Endometrium (tissue), 2 donors: ENCODE results near the gene ANTXRL.
"Not testable (repeated sequence)": the region's sequence is repeated elsewhere in the genome, so short reads cannot be mapped to it uniquely, and the experiment has no call there.

Experiments
- FAIRE-seq: peaks from 2 replicates; lab custom pipeline; 2012; peaks lifted over from hg19 to GRCh38; lab: Jason Lieb, UNC
- donor health status: control.
- donor health status: control.

Gene ANTXRL

GRCh38 chr10:46294641-46295220 is 7.9 kb downstream of the ANTXRL start:
- FAIRE-seq = no peak

GRCh38 chr10:46295350-46296010 is 8.7 kb downstream of the ANTXRL start:
- FAIRE-seq = not testable (repeated sequence)

DNA sequence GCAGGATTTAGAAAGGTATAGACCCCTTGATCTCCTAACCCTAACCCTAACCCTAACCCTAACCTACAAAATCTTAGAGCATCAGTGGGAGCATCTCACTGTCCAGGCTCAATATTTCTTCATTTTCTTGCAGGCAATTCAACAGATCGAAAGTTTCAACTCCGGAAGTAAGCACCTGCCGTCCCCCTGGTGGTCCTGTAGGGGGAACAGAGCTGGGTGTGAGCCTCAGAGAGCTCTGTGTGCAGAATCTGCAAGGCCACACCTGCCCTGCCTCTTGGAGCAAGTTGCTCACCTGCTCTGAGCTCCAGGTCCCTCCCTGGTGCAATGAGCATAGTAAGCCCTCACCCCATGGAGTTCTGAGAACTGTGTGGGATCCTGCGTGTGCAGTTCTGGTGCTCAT is 9.3 kb downstream of the ANTXRL start:
- FAIRE-seq = not testable (repeated sequence)

DNA sequence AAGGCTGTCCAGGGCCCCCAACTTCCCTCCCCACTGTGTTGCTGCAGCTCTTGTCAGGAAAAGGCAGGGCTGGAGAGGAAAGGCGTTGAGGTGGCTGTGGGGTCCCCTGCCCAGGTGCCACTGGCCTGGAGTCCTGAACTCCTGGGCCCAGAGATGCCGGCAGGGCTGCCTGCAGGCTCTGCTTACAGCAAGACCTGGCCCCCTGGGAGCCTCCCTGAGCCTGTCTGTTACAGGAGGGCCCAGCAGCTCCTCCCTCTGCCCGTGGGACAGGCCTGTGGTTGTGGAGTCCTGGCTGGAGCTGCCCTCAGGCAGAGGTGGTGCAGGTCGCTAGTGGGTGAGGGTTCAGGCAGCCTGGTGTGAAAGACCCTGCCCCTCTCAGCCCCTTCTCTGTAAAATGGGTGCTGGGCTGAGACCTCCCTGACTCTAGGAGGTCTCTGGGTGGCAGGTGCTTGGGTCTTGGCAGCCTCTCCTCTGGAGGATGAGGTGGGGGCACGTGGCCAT is 9.9 kb downstream of the ANTXRL start:
- FAIRE-seq = no peak

GRCh38 chr10:46297406-46298204 is 10.8 kb downstream of the ANTXRL start:
- FAIRE-seq = no peak

DNA sequence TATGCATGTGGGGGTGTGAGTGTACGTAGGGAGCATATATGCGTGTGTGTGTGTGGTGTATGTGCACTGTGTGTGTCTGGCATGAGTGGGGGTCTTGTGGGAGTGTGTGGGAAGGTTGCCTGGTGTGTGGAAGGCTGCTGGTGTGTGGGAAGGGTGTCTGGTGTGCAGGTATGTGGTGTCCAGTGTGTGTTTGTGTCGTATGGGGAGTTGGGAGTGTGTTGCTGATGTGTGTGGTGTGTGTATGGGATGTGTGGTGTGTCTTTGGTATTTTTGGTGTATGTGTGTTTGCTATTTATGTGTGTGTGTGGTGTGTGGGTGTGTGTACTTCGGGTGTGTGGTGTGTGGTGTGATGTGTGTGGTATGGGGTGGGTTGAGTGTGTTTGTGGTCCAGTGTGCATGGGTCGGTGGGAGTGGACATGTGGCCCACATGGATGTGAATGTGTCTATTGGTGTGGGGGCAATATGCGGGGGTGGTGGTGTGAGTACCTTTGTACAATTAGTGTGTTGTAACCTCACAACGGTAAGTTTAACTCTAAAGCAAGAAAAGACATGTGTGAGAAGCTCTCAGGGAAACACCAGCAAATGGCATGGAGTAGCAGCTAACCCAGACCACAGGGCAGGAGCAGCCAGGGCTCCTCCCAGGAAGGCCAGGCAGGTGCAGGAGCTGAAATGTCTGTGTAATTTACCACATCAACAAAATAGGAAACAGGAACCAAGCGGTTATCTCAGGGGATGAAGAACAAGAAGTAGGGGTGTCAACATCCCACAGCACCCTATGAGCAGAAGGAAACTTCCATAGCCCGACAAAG is 11.9 kb downstream of the ANTXRL start:
- no peak for FAIRE-seq

- FAIRE-seq = no peak
Measured at GRCh38 chr10:46299286-46299535, 12.4 kb downstream of the ANTXRL start.

DNA sequence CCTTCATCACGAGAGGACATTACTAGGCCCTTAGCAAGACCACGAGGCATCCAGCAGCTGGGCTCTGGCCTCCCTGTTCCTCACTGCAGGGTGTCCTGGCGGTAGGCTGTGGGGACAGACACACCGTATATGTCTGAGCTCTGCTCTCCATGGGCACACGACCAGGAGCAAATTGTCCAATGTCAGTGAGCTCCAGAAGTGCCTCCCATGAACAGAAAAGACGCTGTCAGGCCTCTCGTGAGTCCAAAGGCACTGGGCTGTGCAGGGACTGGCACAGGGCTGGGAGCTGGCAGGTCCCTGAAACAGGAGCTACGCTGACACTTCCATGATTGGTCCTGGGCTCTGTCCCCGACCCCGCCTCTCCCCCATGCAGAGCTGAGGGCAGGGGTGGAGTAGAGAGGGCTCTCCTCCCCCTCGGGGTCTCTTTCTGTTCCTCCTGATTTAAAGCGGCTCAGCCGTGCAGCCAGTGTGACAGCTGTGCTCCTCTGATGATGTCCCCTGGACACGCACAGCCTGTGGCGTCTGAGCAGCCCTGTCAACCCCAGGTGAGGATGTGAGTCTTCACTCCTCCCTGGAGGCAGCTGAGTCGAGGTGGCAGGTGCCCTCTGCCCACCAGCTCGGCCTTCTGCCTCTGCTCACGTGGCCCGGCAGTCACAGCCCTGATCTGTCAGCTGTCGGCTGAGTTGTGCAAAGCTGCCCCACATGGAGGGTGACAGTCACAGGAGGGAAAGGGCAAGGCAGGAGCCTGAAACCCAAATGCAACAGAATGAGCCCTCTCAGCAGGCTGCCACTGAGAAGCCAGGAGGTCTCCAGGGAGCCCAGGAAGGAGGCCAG is 13.0 kb downstream of the ANTXRL start:
- FAIRE-seq = no peak

- FAIRE-seq = not testable (repeated sequence)
Measured at GRCh38 chr10:46300370-46300711, 13.5 kb downstream of the ANTXRL start.

DNA sequence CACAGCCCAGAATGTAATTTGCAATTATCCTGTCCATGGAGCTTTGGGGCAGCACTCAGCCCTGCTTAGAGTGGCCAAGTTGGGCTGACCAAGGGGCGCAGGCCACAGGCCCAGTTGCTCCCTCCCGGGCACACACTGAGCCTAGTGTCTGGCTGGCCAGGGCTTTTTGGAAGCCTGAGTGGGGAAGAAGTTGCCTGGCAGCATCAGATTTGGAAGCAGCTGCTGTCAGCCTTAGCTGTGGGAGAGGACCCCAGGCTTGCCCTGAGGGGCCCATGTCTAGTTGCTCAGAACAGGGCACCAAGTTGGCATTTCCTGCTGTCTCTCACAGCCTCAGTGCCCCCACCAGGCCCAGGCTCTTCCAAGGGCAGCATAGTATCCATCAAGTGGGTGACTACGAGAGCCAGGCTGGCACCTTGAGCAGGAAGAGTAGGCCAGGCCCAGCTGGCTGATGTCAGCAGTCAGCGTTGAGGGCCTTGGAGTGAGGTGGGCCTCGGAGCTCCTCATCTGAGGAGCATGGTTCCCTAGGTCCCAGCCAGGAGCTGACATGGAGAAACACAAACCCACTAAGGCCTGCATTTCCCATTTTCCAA is 14.4 kb downstream of the ANTXRL start:
- no peak for FAIRE-seq

- no peak for FAIRE-seq
Measured at GRCh38 chr10:46301721-46302479, 15.1 kb downstream of the ANTXRL start.

DNA sequence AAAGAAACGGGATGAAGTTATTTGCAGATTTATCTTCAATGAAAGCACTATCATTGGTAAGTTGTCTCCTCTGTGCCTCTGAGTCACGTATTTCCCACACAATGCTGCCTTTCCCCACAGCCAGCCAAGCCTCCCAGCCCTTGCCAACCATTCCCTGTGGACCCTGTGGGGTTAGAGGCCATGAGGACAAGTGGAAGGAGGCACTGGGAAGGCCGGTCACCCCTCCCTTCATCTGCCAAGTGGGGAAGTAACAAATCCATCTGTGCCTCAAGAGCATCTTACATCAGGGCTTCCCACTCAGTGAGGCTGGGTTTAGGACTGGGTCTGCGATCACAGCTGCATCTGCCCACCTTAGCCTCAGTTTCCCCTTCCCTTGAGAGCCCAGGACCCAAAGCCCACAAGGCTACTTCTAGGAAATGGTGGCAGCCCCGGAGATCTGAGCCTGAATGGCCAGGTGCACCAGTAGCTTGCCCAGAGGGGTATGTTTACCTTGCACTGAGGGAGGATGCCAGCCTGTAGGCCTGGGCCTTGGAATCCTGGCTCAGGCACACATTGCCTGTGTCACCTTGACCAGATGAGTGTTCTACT is 16.1 kb downstream of the ANTXRL start:
- not testable (repeated sequence) for FAIRE-seq

DNA sequence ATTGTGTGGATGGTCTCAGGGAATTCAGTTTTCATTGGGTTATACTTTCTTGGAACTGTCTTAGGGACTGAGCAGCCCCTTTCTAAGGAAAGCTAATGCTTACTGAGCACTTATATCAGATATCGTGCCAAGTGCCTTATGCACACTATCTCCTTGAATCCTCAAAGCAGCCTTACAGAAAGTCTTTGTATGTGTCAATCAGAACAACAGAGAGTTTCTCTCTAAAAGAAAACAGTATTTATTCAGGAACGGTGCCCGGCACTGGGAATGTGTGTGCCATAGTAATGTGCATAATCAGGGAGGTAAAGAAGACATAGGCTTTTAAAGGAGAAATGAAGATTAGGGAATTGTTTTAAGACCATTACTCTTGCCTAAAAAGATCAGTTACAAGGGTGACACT is 17.3 kb downstream of the ANTXRL start:
- no peak for FAIRE-seq

DNA sequence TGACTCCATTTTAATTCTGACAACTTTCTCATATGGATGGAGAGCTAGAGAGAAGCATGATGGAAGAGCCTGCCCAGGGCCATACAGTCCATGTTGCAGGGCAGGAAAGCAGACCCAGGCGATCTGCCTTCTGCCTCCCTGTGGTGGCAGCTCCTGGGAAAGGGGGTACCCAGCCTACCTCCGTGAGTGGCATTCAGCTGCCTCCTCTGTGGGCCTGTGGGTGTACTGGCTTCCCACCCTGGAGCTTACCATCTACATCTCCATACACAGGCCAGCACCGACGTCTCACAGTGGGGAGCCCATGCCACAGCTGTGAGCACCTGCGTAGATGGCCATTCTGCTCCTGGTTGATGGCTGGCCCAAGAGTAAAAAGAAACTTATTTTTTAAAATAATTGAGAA is 17.9 kb downstream of the ANTXRL start:
- FAIRE-seq = not testable (repeated sequence)

GRCh38 chr10:46305079-46305818 is 18.5 kb downstream of the ANTXRL start:
- FAIRE-seq = no peak

- no peak for FAIRE-seq
Measured at GRCh38 chr10:46305986-46306385, 19.2 kb downstream of the ANTXRL start.

GRCh38 chr10:46306516-46307184 is 19.9 kb downstream of the ANTXRL start:
- FAIRE-seq = no peak

DNA sequence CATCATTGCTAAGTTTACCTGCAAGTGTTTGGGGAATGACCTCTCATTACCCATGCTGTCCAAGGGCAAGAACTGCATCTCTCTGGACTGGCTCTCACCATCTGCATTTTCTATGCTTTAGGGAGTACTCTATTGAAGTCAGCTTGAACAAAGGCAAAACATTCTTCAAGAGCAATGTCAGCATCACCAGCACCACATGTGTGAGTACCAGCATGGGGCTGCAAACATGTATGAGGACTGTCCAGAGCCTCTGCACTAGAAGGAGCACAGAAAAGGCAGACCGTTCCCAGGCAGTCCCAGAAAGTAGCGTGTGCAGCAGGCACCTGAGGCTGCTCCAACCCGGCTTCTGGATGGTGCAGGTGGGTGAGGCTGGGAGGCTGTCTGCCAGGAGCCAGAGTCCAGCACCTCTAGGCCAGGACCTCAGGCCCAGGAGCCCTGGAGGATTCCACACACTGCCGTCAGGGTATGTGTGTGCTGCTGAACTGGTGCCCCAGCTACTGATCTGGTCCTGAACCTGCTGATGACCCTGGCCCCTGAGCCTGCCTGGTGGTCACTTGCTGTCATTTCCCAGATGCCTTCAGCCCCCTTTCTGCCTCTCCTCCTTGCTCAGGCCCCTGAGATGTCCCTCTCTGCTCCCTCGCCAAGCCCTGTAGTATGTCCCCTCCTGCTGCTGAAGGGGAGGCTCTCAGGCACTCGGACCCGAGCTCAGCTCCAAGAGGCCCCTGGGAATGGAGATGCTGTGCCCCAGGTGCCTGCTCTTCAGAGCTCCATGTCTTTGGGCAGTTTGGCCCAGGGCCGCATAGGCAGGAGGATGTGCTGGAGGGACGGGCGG is 20.7 kb downstream of the ANTXRL start:
- FAIRE-seq = no peak
